ENCODE measurements around the gene MTG2. TPM values are rescaled to one million over a fixed set of nuclear protein-coding genes. Genes with fewer than 3 reads are reported as not detected.

MTG2 gene
- total and polyA plus RNA-seq, 2 of the 13 experiments (the other 11 are each of a cell fraction or from before 2014, with no cell fraction given), result 20.4 to 37.8 TPM

DNA sequence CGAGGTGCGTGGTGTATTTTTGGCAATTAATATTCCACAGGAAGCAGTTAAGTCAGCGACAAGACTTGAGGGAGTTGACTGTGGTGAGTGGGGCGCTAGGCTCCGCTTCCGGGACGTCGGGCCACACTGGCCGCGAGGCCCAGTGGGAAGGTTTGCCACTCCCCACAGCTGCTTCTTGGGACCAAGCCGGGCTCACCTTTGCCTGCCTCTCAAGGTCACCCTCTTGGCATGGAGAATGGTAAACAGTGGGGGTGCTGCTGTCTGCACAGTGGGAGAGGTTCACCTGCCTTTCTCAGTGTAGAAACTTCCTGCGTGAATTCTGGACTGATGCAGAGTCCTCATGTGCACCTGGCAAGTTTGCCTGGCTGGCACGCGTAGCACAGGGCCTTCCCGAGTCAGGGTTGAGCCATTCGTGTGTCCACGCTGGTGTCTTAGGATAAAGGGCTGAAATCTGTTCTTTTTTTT lies 61.8 kb downstream of the MTG2 start (continued):
- no peak for TF ChIP-seq TBL1XR1 (IDR thresholded peaks at IDR 0.05; ENCODE audit: borderline replicate concordance, low read length, partially characterized antibody)
- peak; percentile 47 for TF ChIP-seq PRPF4 (IDR thresholded peaks at IDR 0.05; ENCODE audit: low read depth, low read length, poor library complexity, severe bottlenecking)
- TF ChIP-seq NCOA5 (CRISPR knock-in tag; IDR thresholded peaks at IDR 0.05), result no peak
- TF ChIP-seq ZNF382 (CRISPR knock-in tag; IDR thresholded peaks at IDR 0.05; ENCODE audit: borderline replicate concordance), result no peak
- TF ChIP-seq IRX3 (CRISPR knock-in tag; IDR thresholded peaks at IDR 0.05; ENCODE audit: borderline replicate concordance, low read depth), result no peak
- no peak for TF ChIP-seq ZNF253 (CRISPR knock-in tag; IDR thresholded peaks at IDR 0.05; ENCODE audit: borderline replicate concordance)
- no peak for TF ChIP-seq SSRP1 (CRISPR knock-in tag; IDR thresholded peaks at IDR 0.05)
- no peak for TF ChIP-seq PAX8 (CRISPR knock-in tag; IDR thresholded peaks at IDR 0.05; ENCODE audit: borderline replicate concordance)
- no peak for TF ChIP-seq ZNF619 (CRISPR knock-in tag; IDR thresholded peaks at IDR 0.05)
- TF ChIP-seq REPIN1 (CRISPR knock-in tag; IDR thresholded peaks at IDR 0.05; ENCODE audit: borderline replicate concordance, low read depth), result 0 out of 2 replicates have a peak, but pooled peaks have one; percentile 12
- TF ChIP-seq ZNF780A (CRISPR knock-in tag; IDR thresholded peaks at IDR 0.05), result no peak
- TF ChIP-seq, protein P1, sequence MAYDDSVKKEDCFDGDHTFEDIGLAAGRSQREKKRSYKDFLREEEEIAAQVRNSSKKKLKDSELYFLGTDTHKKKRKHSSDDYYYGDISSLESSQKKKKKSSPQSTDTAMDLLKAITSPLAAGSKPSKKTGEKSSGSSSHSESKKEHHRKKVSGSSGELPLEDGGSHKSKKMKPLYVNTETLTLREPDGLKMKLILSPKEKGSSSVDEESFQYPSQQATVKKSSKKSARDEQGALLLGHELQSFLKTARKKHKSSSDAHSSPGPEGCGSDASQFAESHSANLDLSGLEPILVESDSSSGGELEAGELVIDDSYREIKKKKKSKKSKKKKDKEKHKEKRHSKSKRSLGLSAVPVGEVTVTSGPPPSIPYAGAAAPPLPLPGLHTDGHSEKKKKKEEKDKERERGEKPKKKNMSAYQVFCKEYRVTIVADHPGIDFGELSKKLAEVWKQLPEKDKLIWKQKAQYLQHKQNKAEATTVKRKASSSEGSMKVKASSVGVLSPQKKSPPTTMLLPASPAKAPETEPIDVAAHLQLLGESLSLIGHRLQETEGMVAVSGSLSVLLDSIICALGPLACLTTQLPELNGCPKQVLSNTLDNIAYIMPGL (CRISPR knock-in tag; IDR thresholded peaks at IDR 0.05; ENCODE audit: borderline replicate concordance in 1 of 2, low read depth in 1 of 2), result no peak
- TF ChIP-seq, protein P2, sequence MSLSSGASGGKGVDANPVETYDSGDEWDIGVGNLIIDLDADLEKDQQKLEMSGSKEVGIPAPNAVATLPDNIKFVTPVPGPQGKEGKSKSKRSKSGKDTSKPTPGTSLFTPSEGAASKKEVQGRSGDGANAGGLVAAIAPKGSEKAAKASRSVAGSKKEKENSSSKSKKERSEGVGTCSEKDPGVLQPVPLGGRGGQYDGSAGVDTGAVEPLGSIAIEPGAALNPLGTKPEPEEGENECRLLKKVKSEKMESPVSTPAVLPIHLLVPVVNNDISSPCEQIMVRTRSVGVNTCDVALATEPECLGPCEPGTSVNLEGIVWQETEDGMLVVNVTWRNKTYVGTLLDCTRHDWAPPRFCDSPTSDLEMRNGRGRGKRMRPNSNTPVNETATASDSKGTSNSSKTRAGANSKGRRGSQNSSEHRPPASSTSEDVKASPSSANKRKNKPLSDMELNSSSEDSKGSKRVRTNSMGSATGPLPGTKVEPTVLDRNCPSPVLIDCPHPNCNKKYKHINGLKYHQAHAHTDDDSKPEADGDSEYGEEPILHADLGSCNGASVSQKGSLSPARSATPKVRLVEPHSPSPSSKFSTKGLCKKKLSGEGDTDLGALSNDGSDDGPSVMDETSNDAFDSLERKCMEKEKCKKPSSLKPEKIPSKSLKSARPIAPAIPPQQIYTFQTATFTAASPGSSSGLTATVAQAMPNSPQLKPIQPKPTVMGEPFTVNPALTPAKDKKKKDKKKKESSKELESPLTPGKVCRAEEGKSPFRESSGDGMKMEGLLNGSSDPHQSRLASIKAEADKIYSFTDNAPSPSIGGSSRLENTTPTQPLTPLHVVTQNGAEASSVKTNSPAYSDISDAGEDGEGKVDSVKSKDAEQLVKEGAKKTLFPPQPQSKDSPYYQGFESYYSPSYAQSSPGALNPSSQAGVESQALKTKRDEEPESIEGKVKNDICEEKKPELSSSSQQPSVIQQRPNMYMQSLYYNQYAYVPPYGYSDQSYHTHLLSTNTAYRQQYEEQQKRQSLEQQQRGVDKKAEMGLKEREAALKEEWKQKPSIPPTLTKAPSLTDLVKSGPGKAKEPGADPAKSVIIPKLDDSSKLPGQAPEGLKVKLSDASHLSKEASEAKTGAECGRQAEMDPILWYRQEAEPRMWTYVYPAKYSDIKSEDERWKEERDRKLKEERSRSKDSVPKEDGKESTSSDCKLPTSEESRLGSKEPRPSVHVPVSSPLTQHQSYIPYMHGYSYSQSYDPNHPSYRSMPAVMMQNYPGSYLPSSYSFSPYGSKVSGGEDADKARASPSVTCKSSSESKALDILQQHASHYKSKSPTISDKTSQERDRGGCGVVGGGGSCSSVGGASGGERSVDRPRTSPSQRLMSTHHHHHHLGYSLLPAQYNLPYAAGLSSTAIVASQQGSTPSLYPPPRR (CRISPR knock-in tag; IDR thresholded peaks at IDR 0.05; ENCODE audit: borderline replicate concordance), result no peak
- TF ChIP-seq FOXO1 (CRISPR knock-in tag; IDR thresholded peaks at IDR 0.05), result peak; percentile 80; the same call in 1 of the 2 replicates
- TF ChIP-seq, protein P3, sequence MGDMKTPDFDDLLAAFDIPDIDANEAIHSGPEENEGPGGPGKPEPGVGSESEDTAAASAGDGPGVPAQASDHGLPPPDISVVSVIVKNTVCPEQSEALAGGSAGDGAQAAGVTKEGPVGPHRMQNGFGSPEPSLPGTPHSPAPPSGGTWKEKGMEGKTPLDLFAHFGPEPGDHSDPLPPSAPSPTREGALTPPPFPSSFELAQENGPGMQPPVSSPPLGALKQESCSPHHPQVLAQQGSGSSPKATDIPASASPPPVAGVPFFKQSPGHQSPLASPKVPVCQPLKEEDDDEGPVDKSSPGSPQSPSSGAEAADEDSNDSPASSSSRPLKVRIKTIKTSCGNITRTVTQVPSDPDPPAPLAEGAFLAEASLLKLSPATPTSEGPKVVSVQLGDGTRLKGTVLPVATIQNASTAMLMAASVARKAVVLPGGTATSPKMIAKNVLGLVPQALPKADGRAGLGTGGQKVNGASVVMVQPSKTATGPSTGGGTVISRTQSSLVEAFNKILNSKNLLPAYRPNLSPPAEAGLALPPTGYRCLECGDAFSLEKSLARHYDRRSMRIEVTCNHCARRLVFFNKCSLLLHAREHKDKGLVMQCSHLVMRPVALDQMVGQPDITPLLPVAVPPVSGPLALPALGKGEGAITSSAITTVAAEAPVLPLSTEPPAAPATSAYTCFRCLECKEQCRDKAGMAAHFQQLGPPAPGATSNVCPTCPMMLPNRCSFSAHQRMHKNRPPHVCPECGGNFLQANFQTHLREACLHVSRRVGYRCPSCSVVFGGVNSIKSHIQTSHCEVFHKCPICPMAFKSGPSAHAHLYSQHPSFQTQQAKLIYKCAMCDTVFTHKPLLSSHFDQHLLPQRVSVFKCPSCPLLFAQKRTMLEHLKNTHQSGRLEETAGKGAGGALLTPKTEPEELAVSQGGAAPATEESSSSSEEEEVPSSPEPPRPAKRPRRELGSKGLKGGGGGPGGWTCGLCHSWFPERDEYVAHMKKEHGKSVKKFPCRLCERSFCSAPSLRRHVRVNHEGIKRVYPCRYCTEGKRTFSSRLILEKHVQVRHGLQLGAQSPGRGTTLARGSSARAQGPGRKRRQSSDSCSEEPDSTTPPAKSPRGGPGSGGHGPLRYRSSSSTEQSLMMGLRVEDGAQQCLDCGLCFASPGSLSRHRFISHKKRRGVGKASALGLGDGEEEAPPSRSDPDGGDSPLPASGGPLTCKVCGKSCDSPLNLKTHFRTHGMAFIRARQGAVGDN (CRISPR knock-in tag; IDR thresholded peaks at IDR 0.05), result peak; percentile 77
- peak; percentile 71; the same call in 1 of the 2 replicates for TF ChIP-seq HDAC1 (CRISPR knock-in tag; IDR thresholded peaks at IDR 0.05)
- TF ChIP-seq ZNF788 (CRISPR knock-in tag; IDR thresholded peaks at IDR 0.05; ENCODE audit: borderline replicate concordance), result peak; percentile 60; the same call in 1 of the 2 replicates
- TF ChIP-seq FOXK2 (IDR thresholded peaks at IDR 0.05), result no peak
- TF ChIP-seq RARG (CRISPR knock-in tag; IDR thresholded peaks at IDR 0.05; ENCODE audit: low read depth), result no peak
- no peak for TF ChIP-seq PPARG (CRISPR knock-in tag; conservative IDR thresholded peaks at IDR 0.05)

Data from HepG2 (cell line).